Measurements from ENCODE around the gene CLPSL1. TPM values are rescaled to one million over a fixed set of nuclear protein-coding genes. Genes with fewer than 3 reads are reported as not detected.

The CLPSL1 gene
- total RNA-seq, 1 donor from 2014 or later = not detected

- Mint-ChIP-seq H3K4me3 (ENCODE audit: unreplicated experiment) (no peak overlapping the region), H3K27ac (ENCODE audit: unreplicated experiment) (no peak overlapping the region), H3K27me3 (ENCODE audit: unreplicated experiment) (peaks cover 2% of the 10 kb centered on the region), H3K4me1 (ENCODE audit: unreplicated experiment) (peaks cover 4% of the 10 kb centered on the region), H3K36me3 (ENCODE audit: low read depth, unreplicated experiment) (no peaks in the 10 kb centered on the region), H3K9me3 (ENCODE audit: unreplicated experiment) (no peaks in the 10 kb centered on the region)
- no peak for DNase-seq (ENCODE audit: low spot score)
- no peak for TF ChIP-seq CTCF (IDR thresholded peaks at IDR 0.05; ENCODE audit: unreplicated experiment)
These were observed 30.3 kb downstream of the CLPSL1 start for GRCh38 chr6:35810971-35811698.

- Mint-ChIP-seq H3K4me3 (ENCODE audit: unreplicated experiment) (no peak overlapping the region), H3K4me1 (ENCODE audit: unreplicated experiment) (peaks cover 4% of the 10 kb centered on the region), H3K9me3 (ENCODE audit: unreplicated experiment) (no peaks in the 10 kb centered on the region), H3K27ac (ENCODE audit: unreplicated experiment) (no peak overlapping the region), H3K36me3 (ENCODE audit: low read depth, unreplicated experiment) (no peaks in the 10 kb centered on the region), H3K27me3 (ENCODE audit: unreplicated experiment) (peaks cover 2% of the 10 kb centered on the region)
- TF ChIP-seq CTCF (IDR thresholded peaks at IDR 0.05; ENCODE audit: unreplicated experiment) = no peak
- DNase-seq (ENCODE audit: low spot score) = no peak
These were observed 30.8 kb downstream of the CLPSL1 start for GRCh38 chr6:35811699-35811995.

- Mint-ChIP-seq H3K4me3 (ENCODE audit: unreplicated experiment) (no peak overlapping the region), H3K9me3 (ENCODE audit: unreplicated experiment) (no peaks in the 10 kb centered on the region), H3K27ac (ENCODE audit: unreplicated experiment) (no peak overlapping the region), H3K4me1 (ENCODE audit: unreplicated experiment) (peaks cover 3% of the 10 kb centered on the region), H3K27me3 (ENCODE audit: unreplicated experiment) (no peaks in the 10 kb centered on the region), H3K36me3 (ENCODE audit: low read depth, unreplicated experiment) (no peaks in the 10 kb centered on the region)
- TF ChIP-seq CTCF (IDR thresholded peaks at IDR 0.05; ENCODE audit: unreplicated experiment) = no peak
- no peak for DNase-seq (ENCODE audit: low spot score)
These were observed 36.7 kb downstream of the CLPSL1 start for GRCh38 chr6:35817515-35817914.

GRCh38 chr6:35823601-35824000 lies 42.8 kb downstream of the CLPSL1 start:
- Mint-ChIP-seq H3K27me3 (ENCODE audit: unreplicated experiment) (no peaks in the 10 kb centered on the region), H3K4me1 (ENCODE audit: unreplicated experiment) (peaks cover 8% of the 10 kb centered on the region), H3K36me3 (ENCODE audit: low read depth, unreplicated experiment) (no peaks in the 10 kb centered on the region), H3K9me3 (ENCODE audit: unreplicated experiment) (no peaks in the 10 kb centered on the region), H3K4me3 (ENCODE audit: unreplicated experiment) (no peak overlapping the region), H3K27ac (ENCODE audit: unreplicated experiment) (no peak overlapping the region)
- no peak for TF ChIP-seq CTCF (IDR thresholded peaks at IDR 0.05; ENCODE audit: unreplicated experiment)
- DNase-seq (ENCODE audit: low spot score) = no peak

- no peak for DNase-seq (ENCODE audit: low spot score)
- Mint-ChIP-seq H3K36me3 (ENCODE audit: low read depth, unreplicated experiment) (no peaks in the 10 kb centered on the region), H3K9me3 (ENCODE audit: unreplicated experiment) (no peaks in the 10 kb centered on the region), H3K4me3 (ENCODE audit: unreplicated experiment) (no peak overlapping the region), H3K4me1 (ENCODE audit: unreplicated experiment) (peaks cover 8% of the 10 kb centered on the region), H3K27me3 (ENCODE audit: unreplicated experiment) (no peaks in the 10 kb centered on the region), H3K27ac (ENCODE audit: unreplicated experiment) (no peak overlapping the region)
- TF ChIP-seq CTCF (IDR thresholded peaks at IDR 0.05; ENCODE audit: unreplicated experiment) = no peak
These were observed 43.9 kb downstream of the CLPSL1 start for GRCh38 chr6:35824552-35825192.

All from endothelial cell (in vitro differentiated cells).